ENCODE data around the gene RNF6. TPM values are rescaled to one million over a fixed set of nuclear protein-coding genes. Genes with fewer than 3 reads are reported as not detected.

The RNF6 gene
- total and polyA plus RNA-seq, 2 donors from 2014 or later, result 11.4 to 29.0 TPM

- no peaks in the 10 kb centered on the region for H3K9me3 ChIP-seq (ENCODE audit: control insufficient read depth in 2 of 3, insufficient read depth in 1 of 3, low read length in 3 of 3)
- H3K9ac ChIP-seq (ENCODE audit: low read length in 3 of 3), result no peak overlapping the region
- no peak for DNase-seq
Observed at GRCh38 chr13:26229080-26229615, 7.0 kb upstream of the RNF6 start.

GRCh38 chr13:26228096-26228495, 6.0 kb upstream of the RNF6 start:
- H3K9ac ChIP-seq (ENCODE audit: low read length in 3 of 3), result no peak overlapping the region
- DNase-seq (no peak), FAIRE-seq (no peak)
- intact Hi-C loops (cut with DNase I), result no loop called here
- no peak overlapping the region for H3K4me3 ChIP-seq (ENCODE audit: low read length in 3 of 3)
- H3K27me3 ChIP-seq (ENCODE audit: control insufficient read depth, insufficient read depth, low read length), result no peaks in the 10 kb centered on the region
- H3K27ac ChIP-seq (ENCODE audit: low read depth in 2 of 2, low read length in 2 of 2), result no peak overlapping the region
- no peaks in the 10 kb centered on the region for H3K4me1 ChIP-seq (ENCODE audit: control insufficient read depth in 2 of 3, insufficient read depth in 2 of 3, low read depth in 1 of 3, low read length in 3 of 3)
- H3K36me3 ChIP-seq (ENCODE audit: control insufficient read depth in 2 of 3, insufficient read depth in 3 of 3, low read length in 3 of 3), result no peaks in the 10 kb centered on the region
- no peak for TF ChIP-seq CTCF (IDR thresholded peaks at IDR 0.05; ENCODE audit: borderline replicate concordance, extremely low read depth, insufficient read depth)
- H3K9me3 ChIP-seq (ENCODE audit: control insufficient read depth in 2 of 3, insufficient read depth in 1 of 3, low read length in 3 of 3), result no peaks in the 10 kb centered on the region

More at GRCh38 chr13:26229080-26229615, 7.0 kb upstream of the RNF6 start:
- no peak overlapping the region for H3K27ac ChIP-seq (ENCODE audit: low read depth in 2 of 2, low read length in 2 of 2)
- intact Hi-C loops (cut with DNase I), result no loop called here
- H3K36me3 ChIP-seq (ENCODE audit: control insufficient read depth in 2 of 3, insufficient read depth in 3 of 3, low read length in 3 of 3), result no peaks in the 10 kb centered on the region
- H3K27me3 ChIP-seq (ENCODE audit: control insufficient read depth, insufficient read depth, low read length), result no peaks in the 10 kb centered on the region
- FAIRE-seq, result no peak
- no peaks in the 10 kb centered on the region for H3K4me1 ChIP-seq (ENCODE audit: control insufficient read depth in 2 of 3, insufficient read depth in 2 of 3, low read depth in 1 of 3, low read length in 3 of 3)
- H3K4me3 ChIP-seq (ENCODE audit: low read length in 3 of 3), result no peak overlapping the region
- no peak for TF ChIP-seq CTCF (IDR thresholded peaks at IDR 0.05; ENCODE audit: borderline replicate concordance, extremely low read depth, insufficient read depth)

GRCh38 chr13:26227166-26227971, 5.3 kb upstream of the RNF6 start:
- H3K27me3 ChIP-seq (ENCODE audit: control insufficient read depth, insufficient read depth, low read length), result no peaks in the 10 kb centered on the region
- no peak for FAIRE-seq
- H3K4me3 ChIP-seq (ENCODE audit: low read length in 3 of 3), result no peak overlapping the region
- DNase-seq, result no peak
- peaks cover 0 to 4% (median 0%) of the 10 kb centered on the region in 3 donors for H3K4me1 ChIP-seq (ENCODE audit: control insufficient read depth in 2 of 3, insufficient read depth in 2 of 3, low read depth in 1 of 3, low read length in 3 of 3)
- TF ChIP-seq CTCF (IDR thresholded peaks at IDR 0.05; ENCODE audit: borderline replicate concordance, extremely low read depth, insufficient read depth), result no peak
- H3K9me3 ChIP-seq (ENCODE audit: control insufficient read depth in 2 of 3, insufficient read depth in 1 of 3, low read length in 3 of 3), result no peaks in the 10 kb centered on the region
- H3K27ac ChIP-seq (ENCODE audit: low read depth in 2 of 2, low read length in 2 of 2), result no peak overlapping the region
- no peaks in the 10 kb centered on the region for H3K36me3 ChIP-seq (ENCODE audit: control insufficient read depth in 2 of 3, insufficient read depth in 3 of 3, low read length in 3 of 3)
- intact Hi-C loops (cut with DNase I), result no loop called here
- no peak overlapping the region for H3K9ac ChIP-seq (ENCODE audit: low read length in 3 of 3)

Measured in kidney (tissue), 14 donors.